GM21786 (cell line): Measurements from ENCODE around the gene PABPN1.
"Not testable (repeated sequence)": the region's sequence is repeated elsewhere in the genome, so short reads cannot be mapped to it uniquely, and the experiment has no call there.

Source experiments
- ATAC-seq: cut with Tn5 transposase; IDR thresholded peaks from one replicate; pipeline ENCODE4 v1.9.1; 2021; ENCODE audit not compliant: unreplicated experiment

The PABPN1 gene, protein sequence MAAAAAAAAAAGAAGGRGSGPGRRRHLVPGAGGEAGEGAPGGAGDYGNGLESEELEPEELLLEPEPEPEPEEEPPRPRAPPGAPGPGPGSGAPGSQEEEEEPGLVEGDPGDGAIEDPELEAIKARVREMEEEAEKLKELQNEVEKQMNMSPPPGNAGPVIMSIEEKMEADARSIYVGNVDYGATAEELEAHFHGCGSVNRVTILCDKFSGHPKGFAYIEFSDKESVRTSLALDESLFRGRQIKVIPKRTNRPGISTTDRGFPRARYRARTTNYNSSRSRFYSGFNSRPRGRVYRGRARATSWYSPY

GRCh38 chr14:23320584-23321571, at the start of gene PABPN1:
Gene PABPN1, plus strand, starts transcription at chr14:23321457. Its CDS starts 13 bp downstream, at chr14:23321470.
- ATAC-seq = peak; percentile 88

GRCh38 chr14:23275412-23275811, 45.8 kb upstream of the PABPN1 start:
- no peak for ATAC-seq

DNA sequence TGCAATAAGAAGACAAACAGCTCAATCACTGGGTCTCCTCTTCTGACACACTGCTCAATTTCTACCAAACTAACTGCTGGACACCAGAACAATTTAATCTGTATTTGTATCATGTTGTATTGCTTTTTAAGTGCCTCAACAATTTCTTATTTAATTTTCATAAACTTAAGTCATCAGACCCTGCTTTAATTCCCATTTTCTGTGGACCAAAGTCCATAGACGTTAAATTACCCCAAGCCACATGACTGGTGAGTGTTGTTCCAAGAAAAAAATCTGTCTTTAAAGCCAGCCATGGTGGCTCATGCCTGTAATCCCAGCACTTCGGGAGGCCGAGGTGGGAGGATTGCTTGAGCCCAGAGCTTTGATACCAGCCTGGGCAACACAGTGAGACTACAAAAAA, 44.1 kb upstream of the PABPN1 start:
- no peak for ATAC-seq

- not testable (repeated sequence) for ATAC-seq
Observed at GRCh38 chr14:23277928-23278327, 43.3 kb upstream of the PABPN1 start.

GRCh38 chr14:23281247-23281646, 40.0 kb upstream of the PABPN1 start:
- no peak for ATAC-seq

- no peak for ATAC-seq
Observed at GRCh38 chr14:23284654-23285529, 36.4 kb upstream of the PABPN1 start.

DNA sequence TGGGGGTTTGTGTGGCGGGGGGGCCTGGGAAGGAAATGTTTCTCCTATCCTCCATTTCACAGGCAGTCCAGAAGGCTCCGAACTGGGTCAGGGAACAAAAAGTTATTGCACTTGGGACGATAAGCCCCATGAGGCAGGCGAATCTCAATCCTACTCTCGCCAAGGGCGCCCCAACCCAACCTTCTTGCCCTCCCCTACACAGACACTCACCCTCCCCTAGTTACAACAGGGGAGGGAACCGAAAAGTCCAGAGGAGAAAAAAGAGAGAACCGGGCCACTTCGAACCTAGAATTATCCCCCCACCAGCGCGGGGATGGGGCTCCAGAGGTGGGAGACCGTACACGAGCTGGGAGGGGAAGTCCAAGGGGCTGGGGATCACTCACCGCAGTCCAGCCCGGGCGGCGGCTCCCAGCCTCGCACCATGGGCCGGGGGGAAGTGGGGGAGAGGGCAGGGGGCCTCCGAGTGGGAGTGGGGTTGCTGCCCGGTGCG, 35.7 kb upstream of the PABPN1 start:
- peak; percentile 13 for ATAC-seq

DNA sequence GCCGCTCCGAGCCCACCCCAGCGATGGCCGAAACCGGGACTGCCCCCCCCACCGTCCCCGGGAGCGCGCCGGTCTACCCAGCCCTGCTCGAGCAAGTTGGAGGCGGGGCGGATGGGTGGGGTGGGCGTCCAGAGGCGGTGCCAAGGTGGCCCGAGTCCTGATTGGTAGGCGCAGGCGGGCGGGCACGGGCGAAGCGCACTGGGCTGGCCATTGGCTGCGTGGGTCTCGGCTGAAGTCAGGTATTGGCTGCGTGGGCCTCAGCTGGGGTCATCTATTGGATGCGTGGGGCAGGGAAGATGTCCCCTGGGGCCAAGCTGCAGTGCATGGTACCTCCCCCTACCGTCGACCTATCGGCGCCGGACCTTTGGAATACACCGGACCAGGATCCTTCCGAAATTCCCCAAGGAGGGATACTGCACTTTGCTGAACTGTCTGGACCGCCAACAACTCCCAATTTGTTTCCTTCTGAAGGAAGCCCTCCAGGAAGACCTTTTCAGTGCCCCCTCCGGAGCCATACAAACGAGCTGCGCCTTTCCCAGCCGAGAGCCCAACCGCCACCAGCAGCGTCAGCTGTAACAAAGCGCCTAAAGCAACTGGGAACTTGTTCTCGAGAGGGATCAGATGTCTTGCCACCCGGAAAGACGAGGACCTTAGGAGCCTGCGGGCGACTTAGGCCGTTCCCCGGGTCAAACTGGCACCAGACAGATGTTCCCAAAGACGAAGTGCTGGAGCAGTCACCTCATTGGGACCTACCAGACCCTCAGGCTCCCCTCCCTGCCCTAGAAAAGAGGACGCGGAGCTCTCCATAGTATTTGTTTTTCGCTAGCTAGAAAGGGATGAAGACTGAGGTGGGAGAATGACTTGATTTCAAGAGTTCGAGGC, 35.0 kb upstream of the PABPN1 start, which contains the start of gene HOMEZ:
TSS of gene HOMEZ (minus strand) at position 113 of the 882 bp plus-strand sequence. CDS start 180 bp downstream, outside the sequence.
- peak; percentile 98 for ATAC-seq

GRCh38 chr14:23286902-23287479, 34.3 kb upstream of the PABPN1 start:
- no peak for ATAC-seq

DNA sequence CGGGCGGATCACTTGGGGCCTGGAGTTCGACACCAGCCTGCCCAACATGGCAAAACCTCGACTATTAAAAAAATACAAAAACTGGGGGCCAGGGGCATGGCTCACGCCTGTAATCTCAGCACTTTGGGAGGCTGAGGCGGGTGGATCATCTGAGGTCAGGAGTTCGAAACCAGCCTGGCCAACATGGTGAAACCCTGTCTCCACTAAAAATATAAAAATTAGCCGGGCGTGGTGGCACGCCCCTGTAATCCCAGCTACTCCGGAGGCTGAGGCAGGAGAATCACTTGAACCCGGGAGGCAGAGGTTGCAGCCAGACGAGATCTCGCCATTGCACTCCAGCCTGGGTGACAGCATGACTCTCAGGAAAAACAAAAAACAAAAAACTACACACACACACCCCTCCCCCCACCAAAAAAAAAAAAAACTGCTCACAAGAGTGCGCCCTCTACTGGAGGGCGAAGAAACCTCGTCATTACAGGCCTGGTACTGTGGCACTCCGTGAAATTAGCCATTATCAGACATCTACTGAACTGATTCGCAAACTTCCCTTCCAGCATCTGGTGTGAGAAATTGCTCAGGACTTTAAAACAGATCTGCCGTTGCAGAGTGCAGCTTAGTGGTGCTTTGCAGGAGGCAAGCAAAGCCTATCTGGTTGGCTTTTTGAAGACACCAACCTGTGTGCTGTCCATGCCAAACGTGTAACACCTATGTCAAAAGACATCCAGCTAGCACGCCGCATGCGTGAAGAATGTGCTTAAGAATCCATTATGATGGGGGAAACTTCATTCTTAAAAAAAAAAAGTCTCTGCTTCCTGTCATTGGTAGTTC, 26.3 kb upstream of the PABPN1 start:
- ATAC-seq = no peak

DNA sequence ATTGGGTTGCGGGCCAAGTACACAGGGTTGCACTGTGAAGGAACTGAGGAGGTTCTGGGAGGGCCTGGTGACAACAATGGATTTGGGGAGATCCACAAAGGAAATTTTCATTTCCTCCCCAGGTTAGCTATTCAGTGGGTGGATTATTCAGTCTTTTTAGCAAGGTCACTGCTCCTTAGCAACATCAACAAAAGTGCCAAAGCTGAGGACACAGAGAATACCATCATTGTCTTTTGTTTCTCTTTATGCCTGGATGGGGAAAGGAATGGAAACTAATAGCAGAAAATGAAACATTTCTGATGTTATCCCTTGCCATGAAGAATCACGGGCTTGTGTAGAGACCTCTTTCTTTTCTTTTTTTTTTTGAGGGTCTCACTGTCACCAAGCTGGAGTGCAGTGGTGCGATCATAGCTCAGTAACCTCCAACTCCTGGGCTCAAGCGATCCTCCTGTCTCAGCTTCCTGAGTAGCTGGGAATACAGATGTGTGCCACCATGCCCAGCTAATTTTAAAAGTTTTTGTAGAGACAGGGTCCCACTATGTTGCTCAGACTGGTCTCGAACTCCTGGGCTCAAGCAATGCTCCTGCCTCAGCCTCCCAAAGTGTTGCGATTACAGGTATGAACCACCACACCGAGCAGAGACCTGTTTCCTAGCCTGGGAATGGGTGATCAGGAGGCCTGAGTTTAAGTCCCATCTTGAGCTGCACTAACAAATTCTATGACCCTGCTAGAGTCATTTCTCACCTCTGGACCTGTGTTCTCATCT, 25.1 kb upstream of the PABPN1 start:
- no peak for ATAC-seq

GRCh38 chr14:23297096-23297495, 24.2 kb upstream of the PABPN1 start:
- ATAC-seq = no peak

DNA sequence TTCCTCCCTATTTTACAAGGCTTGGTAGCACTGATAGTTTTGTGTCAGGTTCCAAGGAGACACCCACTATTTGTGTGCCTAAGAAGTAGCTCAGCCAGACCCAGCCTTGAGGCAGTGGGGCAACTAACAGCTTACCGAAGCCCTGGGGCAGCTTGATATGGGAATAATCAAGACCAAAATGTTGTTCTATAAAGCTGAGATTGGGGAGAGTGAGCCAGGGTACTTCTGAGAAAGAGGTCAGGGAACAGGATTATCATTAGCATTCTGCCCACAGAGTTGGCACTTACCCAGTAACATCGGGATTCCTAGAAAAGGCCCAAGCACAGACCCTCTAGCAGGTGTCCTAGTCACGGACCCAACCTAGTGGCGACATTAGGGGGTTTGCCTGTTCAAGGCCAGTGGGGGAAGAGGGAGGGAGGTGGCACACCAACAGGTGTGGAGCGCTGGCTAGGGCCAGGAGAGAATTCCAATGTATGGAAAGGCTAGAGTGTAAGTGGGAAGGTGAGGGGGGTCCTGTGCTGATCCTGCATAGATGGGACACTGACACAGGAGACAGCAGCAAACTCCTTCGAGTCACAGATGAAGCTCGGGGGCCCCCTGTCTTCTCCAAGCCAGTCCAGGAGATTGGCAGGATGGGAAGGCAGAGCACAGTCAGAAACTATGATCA, 23.5 kb upstream of the PABPN1 start:
- ATAC-seq = no peak

DNA sequence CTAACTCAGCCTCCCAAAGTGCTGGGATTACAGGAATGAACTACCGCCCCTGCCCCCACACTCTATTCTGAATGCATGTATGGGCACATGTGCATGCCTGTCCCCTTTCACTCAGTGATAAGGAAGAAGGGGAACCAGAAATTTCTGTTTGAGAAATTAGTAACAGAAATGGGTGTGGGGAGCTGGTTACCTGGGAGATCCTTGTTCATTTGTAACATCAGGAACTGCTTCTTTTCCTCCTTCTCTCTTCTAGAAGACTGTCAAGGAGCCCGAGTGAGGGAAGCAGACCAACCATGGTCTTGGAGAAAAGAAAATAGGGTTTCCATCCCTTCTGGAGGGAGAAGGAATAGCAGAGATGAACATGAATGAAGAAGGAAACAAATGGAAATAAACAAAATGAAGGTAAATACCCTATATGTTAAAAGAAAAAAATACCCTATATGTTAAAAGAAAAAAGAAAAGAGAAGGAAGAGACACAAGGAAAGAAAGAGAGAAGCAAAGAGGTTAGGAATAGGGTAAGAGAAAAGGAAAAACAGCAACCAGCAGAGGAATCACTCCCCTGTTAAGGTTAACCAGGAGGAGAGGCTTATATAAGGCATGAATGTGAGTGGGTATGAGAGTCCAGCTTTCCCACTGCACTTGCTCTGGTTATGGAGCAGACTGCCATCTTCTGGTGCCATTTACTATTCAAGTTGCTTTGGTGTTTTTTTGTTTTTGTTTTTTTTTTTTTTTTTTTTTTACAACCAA, 21.9 kb upstream of the PABPN1 start:
- no peak for ATAC-seq

DNA sequence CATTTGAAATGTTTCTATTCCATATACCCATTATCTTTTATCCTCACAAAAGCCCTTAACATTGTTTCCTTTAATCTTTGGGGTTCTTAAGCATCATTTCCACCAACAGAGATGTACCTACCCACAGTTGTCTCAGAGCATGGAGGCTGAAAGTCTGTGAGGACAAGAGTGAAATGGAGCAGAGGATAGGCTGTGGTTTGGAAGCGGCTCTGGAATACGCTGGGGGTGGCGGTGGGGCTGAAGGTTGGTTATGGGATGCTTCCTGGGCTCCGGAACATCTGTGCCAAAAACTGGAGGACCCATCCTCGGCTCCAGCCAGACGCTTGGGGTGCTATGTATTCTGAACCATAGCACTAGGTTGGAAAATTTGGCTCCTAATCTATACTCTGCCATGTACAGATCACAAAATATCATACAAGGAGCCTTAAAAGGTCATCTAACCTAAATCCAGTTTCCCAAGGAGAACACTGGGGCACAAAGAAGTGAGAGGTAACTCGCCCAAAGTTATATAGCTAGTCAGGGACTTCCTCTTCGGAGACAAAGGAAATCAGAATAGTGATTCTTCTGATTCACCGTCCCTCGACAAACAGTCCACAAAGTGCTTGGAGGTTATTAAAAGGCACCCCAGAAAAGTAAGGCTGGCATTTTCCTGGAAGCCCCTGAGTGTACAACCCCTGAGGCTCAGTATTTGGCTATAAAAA, 21.1 kb upstream of the PABPN1 start:
- ATAC-seq = no peak

GRCh38 chr14:23300687-23301223, 20.5 kb upstream of the PABPN1 start:
- no peak for ATAC-seq
